GM21528 (cell line): ENCODE results near the gene ADGRV1.
"Not testable (repeated sequence)": the region's sequence is repeated elsewhere in the genome, so short reads cannot be mapped to it uniquely, and the experiment has no call there.

ENCODE experiments used
- ATAC-seq: cut with Tn5 transposase; IDR thresholded peaks from one replicate; pipeline ENCODE4 v1.9.1; 2021; ENCODE audit warnings: mild to moderate bottlenecking, moderate library complexity; ENCODE audit not compliant: unreplicated experiment, low FRiP score

Gene ADGRV1

DNA sequence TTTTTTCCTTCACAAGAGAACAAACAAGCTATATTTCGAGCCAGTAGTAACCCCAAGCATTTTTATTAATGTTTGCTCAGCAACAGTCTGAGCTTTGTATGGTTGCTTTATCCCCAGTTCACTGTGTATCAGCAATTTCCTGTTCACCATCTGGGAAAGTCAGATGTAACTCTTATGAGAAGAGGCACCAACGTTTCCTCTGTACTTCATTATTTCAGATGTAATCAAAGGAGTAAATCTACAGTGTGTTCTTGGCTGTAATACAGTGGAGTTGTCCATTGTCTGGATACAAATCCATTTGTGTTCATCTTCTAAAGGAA is 484.3 kb downstream of the ADGRV1 start:
- ATAC-seq: no peak

DNA sequence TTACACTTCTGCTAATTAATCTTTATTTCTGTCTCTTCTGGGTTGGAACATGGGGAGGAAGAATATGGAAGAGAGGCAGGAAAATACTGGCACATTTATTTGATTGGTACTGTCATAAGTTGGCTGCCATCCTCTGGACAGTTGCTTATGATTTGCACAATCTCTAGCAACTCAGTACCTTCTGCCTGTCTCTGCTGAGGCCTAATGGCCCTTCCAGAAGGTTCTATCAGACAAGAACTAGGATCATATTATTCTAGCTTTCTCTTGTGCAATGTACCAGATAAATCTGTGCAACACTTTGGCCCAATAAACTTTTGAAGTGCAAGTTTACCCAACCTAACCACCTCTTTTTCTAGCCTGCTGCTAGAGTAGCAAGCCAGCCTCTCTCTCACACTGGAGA is 489.5 kb downstream of the ADGRV1 start:
- no peak for ATAC-seq

DNA sequence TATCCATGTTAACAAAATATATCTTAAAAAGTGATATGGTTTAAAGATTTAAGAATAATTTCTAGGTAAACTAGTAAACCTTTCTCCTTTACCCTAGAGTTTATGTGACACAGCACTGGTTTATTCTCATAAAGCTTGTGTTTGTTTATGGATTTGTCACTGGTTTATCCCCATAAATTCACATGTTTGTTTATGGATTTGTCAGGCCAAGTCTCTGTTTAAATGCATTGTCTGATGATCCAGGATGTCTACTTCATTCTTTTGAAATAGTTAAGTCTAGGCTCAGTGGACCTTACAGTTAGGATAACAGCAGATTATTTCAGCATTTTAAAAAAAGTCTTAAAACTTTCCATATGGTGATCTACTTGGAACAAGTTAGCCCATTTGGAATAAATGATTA is 490.5 kb downstream of the ADGRV1 start:
- no peak for ATAC-seq

DNA sequence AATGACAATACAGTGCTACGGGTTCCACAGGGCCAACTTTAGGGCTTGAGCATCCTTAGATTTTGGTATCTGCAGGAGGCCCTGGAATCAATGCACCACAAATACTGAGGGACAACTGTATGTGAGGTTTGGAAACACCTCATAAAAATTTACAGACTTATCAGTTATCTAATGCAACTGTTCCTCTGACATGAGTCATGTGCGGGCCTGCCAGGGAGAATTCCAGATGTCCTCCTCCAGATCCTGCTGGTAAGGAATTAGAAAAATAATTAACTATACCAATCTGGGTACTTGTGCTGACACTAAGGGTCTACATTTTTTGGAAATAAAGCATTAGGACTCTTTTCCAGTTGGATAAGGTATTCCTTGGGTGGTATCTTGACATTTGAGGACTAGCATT is 491.2 kb downstream of the ADGRV1 start:
- no peak for ATAC-seq

DNA sequence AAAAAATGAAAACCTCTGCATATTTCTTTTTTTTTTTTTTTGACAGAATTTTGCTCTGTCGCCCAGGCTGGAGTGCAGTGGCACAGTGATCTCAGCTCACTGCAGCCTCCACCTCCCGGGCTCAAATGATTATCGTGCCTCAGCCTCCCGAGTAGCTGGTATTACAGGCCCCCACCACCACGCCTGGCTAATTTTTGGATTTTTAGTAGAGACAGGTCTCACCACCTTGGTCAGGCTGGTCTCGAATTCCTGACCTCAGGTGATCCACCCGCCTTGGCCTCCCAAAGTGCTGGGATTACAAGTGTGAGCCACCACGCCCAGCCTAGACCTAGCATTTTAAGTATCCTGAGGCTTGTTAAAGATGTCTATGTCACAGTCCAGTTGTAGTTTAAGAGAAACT is 493.8 kb downstream of the ADGRV1 start:
- ATAC-seq: not testable (repeated sequence)

DNA sequence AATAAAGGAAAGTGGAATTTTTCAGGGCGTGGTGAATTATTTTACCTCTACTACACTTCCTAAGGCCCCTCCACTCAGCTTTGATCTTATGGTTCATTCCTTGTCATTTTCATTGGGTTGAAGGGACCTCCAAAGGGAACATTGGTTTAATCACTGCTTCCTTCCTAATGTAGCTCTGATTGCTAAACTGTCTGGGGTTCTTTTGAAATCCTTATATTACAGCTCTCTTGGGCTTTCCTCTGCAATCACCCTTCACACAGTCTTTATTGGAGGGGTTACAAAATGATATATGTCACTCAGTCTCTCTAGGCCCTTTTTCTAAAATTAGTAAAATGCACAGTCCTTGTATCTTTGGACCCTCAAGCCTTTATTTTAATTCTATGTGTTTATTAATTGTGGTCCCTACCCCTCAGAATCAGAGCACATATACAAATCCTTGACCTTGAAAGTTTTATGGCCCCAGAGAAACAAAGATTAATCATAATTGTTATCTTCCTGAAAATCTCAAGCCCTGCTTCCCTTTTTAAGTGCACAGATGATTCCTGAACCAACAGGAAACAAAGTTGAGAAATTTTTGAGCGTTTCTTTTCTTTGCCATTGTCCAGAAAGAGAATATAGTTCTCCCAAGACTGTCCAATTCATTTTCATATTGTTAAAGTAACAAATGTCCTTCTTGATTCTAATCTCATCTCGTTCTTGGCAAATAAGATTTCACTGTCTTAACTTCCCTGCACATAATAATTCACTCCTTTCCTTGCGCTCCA is 494.6 kb downstream of the ADGRV1 start:
- ATAC-seq: no peak

DNA sequence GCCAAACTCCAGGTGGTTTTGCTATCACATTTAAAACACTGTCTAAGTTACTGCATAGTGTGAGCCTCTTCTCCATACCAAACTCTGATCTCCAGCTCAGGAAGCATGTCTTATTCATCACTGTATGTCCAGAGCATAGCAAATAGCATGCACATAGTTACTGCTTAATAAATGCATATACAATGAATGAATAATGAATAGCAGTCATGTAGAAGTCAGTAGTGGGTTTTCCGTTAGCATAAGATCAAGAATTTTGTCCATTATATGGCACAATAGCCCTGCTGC is 495.1 kb downstream of the ADGRV1 start:
- ATAC-seq: no peak

DNA sequence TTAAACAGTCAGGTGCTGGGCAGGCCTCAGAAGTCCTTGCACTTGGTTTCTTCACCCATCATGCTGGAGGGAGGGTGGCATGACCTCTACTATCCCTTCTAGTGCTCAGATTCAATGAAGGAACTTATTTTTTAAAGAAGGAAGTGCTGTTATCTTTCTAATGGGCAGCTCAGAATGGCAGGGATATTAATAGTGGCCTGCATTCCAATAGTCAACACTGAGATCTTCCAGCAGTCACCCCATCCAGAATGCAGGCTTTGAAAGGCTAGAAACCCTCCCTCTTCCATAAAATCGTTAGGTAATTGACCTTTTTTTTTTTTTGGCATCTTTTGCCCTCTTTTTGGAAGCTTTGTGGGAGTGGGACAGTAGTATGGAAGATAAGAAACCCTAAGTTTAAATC is 499.6 kb downstream of the ADGRV1 start:
- no peak for ATAC-seq

DNA sequence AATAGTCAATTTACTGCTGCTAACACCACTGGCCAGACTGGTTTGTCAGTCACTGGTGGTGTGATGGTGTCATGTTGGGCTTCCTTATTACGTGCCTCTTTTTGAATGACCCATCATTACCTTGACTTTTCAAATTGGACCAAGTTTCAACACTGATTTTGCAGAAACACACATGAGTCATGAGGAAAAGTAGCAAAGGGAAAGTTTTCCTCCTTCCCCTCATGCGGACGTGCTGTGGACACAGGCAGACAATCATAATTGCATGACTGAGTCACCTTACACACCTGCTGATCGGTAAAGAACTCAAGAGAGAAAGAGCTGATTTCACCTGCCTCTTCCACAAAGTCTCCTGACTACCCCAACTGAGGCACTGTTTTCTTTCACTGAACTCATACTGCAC is 500.0 kb downstream of the ADGRV1 start:
- ATAC-seq: no peak

DNA sequence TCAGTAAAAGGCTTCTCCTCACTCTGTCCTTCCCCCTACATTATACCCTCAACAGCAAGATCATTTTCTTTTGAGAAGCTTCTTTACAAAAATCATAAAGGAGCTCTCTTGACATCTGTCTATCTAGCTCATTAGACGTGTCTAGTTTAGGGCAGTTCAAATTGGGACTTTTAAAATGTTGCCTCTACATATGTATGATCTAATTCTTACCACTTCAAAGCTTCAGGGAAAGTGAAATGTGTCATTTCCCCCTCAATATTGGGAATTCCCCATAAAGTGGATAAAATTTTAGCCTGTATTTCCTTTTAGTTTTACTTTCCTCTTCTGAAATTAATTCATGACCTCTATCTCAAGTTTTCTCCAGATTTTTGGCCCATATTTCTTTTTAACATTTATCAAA is 500.8 kb downstream of the ADGRV1 start:
- peak; percentile 82 for ATAC-seq

DNA sequence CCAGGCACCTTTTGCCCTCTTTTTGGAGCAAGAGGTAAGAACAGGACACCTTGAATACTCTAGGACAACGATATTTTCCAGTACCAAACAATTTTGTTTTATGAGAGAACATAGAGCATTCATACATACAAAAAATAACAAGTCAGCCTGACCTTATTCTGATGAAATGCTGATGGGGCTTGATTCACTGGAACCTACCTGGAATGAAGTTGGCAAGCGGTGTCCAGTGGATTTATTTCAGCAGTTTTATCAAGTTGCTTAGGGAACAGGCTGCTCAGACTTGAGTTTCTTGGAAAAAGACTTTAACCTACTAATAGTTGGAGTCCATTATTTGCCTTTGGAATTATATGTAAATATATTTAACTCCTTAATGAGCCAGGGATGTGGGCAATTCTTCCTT is 502.5 kb downstream of the ADGRV1 start:
- ATAC-seq: no peak

DNA sequence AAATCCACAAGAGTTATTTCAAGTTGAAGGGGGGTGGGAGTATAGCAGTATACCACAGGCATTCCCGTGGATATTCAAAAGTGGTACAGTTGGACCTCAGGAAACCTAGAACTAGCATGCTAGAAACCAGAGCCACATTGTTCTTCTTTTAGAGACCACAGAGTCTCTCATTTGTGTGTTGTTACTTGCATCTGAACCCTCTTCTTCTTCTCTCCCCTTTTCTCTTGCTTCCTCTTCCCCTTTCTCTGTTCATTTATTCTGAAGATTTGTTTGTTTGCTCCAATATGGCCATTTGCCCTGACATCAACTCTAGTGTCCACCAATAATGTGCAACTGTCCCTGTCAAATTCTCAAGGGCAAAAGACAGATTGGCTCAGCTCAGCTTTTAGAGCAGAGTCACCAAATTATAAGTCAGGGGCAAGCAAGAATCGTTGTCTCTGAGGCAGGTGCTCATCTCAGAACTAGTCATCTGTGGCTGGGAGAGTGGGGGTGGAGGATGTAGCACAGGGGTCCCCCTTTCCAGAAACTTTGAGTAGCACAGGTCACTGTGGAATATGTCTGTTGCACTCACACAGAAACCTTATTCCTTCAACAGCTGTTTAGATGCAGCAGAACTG is 503.5 kb downstream of the ADGRV1 start:
- ATAC-seq: no peak

DNA sequence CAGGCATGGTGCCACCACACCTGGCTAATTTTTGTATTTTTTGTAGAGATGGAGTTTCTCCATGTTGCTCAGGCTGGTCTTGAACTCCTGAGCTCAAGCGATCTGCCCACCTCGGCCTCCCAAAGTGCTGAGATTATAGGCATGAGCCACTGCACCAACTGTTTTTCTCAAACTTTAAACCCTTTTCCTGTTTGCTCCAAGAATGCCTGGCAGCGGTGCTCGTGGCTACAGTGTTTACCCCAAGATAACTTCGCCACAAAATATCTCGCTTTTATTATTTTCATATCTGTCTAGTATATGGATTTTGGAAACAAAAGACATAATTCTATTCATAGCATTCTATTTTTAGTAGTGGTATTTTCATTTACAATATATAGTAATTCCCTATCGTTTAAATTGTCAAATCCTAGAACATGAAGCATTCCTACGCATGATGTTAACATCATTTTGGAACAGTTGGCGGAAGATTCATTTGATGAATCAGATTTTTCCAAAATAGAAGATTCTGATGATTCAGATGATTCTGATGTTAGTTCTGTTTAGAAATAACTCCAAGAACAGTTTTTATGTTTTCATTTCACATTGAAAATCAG is 504.6 kb downstream of the ADGRV1 start:
- ATAC-seq: not testable (repeated sequence)

DNA sequence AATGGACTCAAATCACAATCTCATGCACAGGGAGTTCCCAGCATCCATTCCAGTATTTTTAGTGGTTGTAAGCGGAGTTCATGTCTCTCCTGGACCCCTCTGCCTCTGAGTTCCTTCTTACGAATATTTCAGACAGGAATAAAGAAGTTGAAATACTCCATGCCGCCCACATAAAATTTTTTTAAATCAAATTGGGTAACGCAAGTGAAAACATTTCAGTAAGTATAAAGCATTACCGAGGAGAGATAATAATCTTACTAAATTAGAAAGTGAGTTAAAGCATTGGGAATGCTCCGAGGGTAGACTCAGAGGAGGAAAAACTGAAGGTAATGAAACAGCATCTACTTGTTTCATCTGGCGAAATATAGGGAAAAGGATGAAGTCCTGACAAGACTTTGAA is 506.9 kb downstream of the ADGRV1 start:
- ATAC-seq: no peak

DNA sequence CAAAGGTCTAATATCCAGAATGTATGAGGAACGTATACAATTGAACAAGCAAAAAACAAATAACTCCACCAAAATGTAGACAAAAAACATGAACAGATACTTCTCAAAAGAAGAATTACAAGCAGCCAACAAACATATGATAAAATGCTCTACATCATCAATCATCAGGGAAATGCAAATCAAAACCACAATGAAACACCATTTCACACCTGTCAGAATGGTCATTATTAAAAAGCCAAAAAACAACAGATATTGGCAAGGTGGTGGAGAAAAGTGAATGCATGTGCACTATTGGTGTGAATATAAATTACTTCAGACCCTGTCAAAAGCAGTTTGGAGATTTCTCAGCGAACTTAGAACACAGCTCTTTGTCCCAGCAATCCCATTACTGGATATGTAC is 510.8 kb downstream of the ADGRV1 start:
- ATAC-seq: no peak

DNA sequence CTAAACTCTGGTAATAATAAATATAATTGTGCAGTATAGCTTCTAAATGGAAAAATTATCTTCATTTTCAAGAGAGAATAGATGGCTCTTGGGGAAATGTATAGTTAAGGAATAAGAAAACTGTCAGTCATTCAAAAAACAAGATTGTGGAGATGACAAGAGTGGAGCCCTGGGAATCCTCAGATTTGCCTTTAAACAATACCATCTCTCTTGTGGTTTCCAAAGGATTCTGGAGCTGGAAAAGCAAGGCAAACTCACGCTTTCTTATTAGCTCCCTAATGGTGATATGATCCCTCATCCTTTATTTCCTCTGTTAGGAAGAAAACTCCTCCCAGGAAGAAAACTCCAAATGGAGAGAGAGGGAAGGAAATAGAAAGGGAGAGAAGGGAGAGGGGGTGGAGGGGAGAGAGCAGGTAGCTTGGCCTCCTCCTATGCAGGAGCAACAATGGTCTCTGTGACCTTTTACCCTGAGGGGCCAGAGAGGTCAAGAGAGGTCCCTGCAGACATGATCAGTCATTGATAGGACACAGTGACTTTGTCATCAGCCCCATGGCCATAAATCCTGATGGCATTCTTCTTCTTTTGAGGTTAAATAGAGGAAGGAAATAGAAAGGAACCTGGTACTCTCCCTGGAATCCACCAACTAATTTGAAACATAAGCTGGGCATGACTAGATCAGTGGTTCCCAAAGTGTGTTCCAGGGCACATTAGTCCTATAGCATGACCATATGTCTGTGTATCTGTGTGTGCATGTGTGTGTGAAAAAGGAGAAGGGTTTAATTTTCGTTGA is 512.4 kb downstream of the ADGRV1 start:
- no peak for ATAC-seq

DNA sequence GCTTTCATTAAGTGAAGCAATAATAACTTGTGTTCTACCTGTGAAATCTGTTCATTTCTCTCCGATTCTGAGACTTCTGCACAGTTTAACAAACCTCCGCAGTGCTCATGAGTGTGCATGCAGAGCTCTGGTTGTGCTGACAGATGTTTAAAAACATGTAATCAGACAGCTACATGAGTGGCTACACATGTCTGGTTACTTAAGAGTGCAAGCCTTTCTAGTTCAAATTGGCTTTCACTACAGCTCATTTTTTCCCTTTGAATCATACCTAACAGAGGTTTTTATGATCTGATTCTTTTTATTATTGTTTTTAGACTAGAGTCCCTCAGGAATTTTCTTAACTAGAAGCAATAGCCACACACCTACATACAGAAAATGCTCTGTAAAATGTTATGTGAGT is 514.3 kb downstream of the ADGRV1 start:
- no peak for ATAC-seq

DNA sequence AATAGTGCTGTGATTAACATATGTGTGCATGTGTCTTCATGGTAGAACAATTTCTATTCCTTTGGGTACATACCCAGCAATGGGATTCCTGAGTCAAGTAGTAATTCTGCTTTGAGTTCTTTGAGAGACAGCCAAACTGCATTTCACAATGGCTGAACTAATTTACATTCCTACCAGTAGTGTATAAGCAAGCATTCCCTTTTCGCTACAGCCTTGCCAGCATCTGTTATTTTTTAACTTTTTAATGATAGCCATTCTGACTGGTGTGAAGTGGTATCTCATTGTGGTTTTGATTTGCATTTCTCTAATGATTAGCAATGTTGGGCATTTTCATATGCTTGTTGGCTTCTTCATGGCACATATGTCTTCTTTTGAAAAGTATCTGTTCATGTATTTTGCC is 516.0 kb downstream of the ADGRV1 start:
- peak; percentile 71 for ATAC-seq

DNA sequence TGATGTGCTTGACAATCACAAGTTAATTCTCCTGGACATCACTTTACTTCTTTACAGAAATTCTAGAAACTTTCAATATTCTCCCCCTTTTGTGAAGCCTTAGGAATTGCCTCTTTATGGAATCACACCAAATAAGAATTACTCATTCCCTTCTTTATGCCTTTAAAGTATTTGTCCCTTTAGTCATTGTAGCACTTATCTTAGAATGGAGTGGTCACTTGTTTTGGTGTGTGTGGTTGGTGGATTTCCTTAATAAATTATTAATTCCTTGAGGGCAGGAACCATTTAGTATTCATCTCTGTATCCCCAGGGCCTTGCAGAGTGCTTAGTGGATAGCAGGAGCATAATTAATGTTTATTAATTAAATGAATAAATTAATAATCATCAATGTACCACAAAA is 517.5 kb downstream of the ADGRV1 start:
- no peak for ATAC-seq

DNA sequence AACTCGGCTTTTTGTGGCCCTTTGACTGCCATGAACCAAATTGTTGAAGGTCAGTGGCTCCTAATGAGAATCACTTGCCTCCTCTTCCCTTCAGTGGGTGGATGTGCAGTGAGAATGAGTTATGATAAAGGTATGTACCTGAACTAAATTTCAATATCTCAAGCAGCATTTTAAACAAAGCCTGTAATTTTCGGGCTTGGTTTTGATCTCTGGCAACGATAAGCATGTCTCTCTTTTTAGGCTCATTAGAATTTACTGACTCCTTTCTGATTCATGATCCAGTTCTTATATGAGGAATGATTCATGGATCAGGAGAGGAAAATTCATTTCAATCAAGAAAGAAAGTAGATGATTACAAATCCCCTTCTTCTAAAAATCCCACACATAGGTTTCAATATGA is 519.0 kb downstream of the ADGRV1 start:
- ATAC-seq: no peak

DNA sequence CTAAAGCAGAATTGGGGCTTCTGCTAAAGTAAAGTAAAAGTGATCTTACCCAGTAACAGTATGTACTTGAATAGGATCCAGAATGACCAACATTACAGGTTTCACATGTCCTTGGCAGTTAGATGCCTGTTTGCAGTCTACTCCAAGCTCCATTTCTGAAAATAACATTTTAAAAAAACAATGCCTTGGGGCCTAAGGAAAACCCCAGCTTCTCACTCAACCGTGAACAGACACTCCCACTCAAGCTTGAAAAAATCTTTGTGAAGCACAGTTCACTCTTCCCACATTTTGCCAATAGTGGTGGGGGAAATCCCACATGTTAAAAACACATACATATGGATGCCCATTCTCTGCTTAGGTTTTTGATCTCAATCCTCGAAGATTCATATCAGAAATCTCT is 520.4 kb downstream of the ADGRV1 start:
- no peak for ATAC-seq

DNA sequence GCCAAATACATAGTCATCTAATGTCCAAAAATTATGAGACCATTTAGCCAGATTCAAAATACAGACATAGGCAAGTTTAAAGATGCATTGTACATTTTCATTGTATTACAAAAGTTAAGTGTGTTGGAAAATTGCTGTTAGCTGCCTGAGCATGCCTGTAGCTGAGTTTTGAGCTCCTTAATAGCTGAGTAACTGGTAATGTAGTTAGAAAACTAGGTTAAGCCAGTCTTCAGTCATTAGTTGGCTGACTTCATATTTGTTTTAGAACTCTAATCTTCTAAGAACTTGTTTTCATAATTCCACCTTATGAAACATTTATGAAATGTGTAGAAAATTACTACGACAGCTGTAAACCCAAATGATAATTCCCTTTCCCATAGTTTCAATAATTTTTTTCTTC is 531.2 kb downstream of the ADGRV1 start:
- ATAC-seq: no peak
